HepG2 (cell line): ENCODE data around the gene CSNK1D. TPM values are rescaled to one million over a fixed set of nuclear protein-coding genes. Genes with fewer than 3 reads are reported as not detected.

ENCODE experiments used
- ATF7 ChIP-seq, 2 experiments: fragments of 450-650 bp in 1 of 2; sonication (generic) in 1 of 2; formaldehyde crosslinking in 1 of 2; IDR thresholded peaks; 2 replicates each; pipeline versions ENCODE4 v1.4.0 to v1.6.1; 2016 to 2020; ENCODE audit warnings: antibody characterized with exemption in 1 of 2, mild to moderate bottlenecking in 1 of 2, missing genetic modification reagents in 1 of 2
- MAF1 ChIP-seq: sonication (generic); formaldehyde crosslinking; IDR thresholded peaks from 2 replicates; pipeline ENCODE4 v1.5.0; 2020; ENCODE audit warnings: missing genetic modification reagents, borderline replicate concordance
- MXD1 ChIP-seq: sonication (generic); formaldehyde crosslinking; IDR thresholded peaks from 2 replicates; pipeline ENCODE4 v1.4.0; 2020; ENCODE audit warnings: mild to moderate bottlenecking, missing genetic modification reagents
- MZF1 ChIP-seq: sonication (generic); formaldehyde crosslinking; IDR thresholded peaks from 2 replicates; pipeline ENCODE4 v1.8.1; 2023; ENCODE audit warnings: mild to moderate bottlenecking, missing genetic modification reagents, borderline replicate concordance
- NCOA5 ChIP-seq: sonication (generic); formaldehyde crosslinking; IDR thresholded peaks from 2 replicates; pipeline ENCODE4 v1.4.0; 2020; ENCODE audit warnings: missing genetic modification reagents
- PCBP2 ChIP-seq: fragments of 200-400 bp; formaldehyde crosslinking; optimal IDR thresholded peaks from 2 replicates; pipeline ENCODE3; 2018; ENCODE audit warnings: low read length, low read depth; ENCODE audit not compliant: poor library complexity, severe bottlenecking
- SETDB1 ChIP-seq: sonication (generic); formaldehyde crosslinking; IDR thresholded peaks from 2 replicates; pipeline ENCODE4 v1.5.1; 2020; ENCODE audit warnings: missing genetic modification reagents, mild to moderate bottlenecking, borderline replicate concordance
- SMAD9 ChIP-seq: sonication (generic); formaldehyde crosslinking; IDR thresholded peaks from 2 replicates; pipeline ENCODE4 v1.5.1; 2020; ENCODE audit warnings: mild to moderate bottlenecking, missing genetic modification reagents
- SRSF9 ChIP-seq: fragments of 200-400 bp; formaldehyde crosslinking; IDR thresholded peaks from 2 replicates; pipeline ENCODE4 v1.6.1; 2018; ENCODE audit warnings: borderline replicate concordance, mild to moderate bottlenecking, low read depth, low read length; ENCODE audit not compliant: insufficient read depth, poor library complexity, severe bottlenecking
- THRA ChIP-seq: sonication (generic); formaldehyde crosslinking; IDR thresholded peaks from 2 replicates; pipeline ENCODE4 v1.4.0; 2020; ENCODE audit warnings: missing genetic modification reagents, borderline replicate concordance
- ZBTB38 ChIP-seq: sonication (generic); formaldehyde crosslinking; IDR thresholded peaks from 2 replicates; pipeline ENCODE4 v1.5.1; 2020; ENCODE audit warnings: mild to moderate bottlenecking, missing genetic modification reagents
- ZBTB7A ChIP-seq: sonication (generic); formaldehyde crosslinking; IDR thresholded peaks from 2 replicates; pipeline ENCODE4 v1.8.0; 2022; ENCODE audit warnings: mild to moderate bottlenecking, missing genetic modification reagents
- ZBTB8A ChIP-seq: sonication (generic); formaldehyde crosslinking; IDR thresholded peaks from 2 replicates; pipeline ENCODE4 v1.4.0; 2020; ENCODE audit warnings: mild to moderate bottlenecking, low read depth, missing genetic modification reagents, borderline replicate concordance
- ZFP37 ChIP-seq: sonication (generic); formaldehyde crosslinking; IDR thresholded peaks from 2 replicates; pipeline ENCODE4 v1.4.0; 2020; ENCODE audit warnings: missing genetic modification reagents, borderline replicate concordance
- ZGPAT ChIP-seq: IDR thresholded peaks from 2 replicates; pipeline ENCODE4 v1.6.1; 2016; ENCODE audit warnings: mild to moderate bottlenecking
- ZNF232 ChIP-seq: sonication (generic); formaldehyde crosslinking; IDR thresholded peaks from 2 replicates; pipeline ENCODE4 v1.4.0; 2020; ENCODE audit warnings: missing genetic modification reagents, borderline replicate concordance
- ZNF280D ChIP-seq: sonication (generic); formaldehyde crosslinking; IDR thresholded peaks from 2 replicates; pipeline ENCODE4 v1.5.1; 2020; ENCODE audit warnings: mild to moderate bottlenecking, missing genetic modification reagents
- ZNF292 ChIP-seq: sonication (generic); formaldehyde crosslinking; IDR thresholded peaks from 2 replicates; pipeline ENCODE4 v1.8.1; 2022; ENCODE audit warnings: mild to moderate bottlenecking, low read depth, missing genetic modification reagents, borderline replicate concordance
- ZNF350 ChIP-seq: sonication (generic); formaldehyde crosslinking; IDR thresholded peaks from 2 replicates; pipeline ENCODE4 v1.4.0; 2020; ENCODE audit warnings: mild to moderate bottlenecking, low read depth, missing genetic modification reagents, borderline replicate concordance
- ZNF850 ChIP-seq: sonication (generic); formaldehyde crosslinking; conservative IDR thresholded peaks from 2 replicates; pipeline ENCODE4 v1.9.0; 2021; ENCODE audit warnings: mild to moderate bottlenecking, missing genetic modification reagents
- polyA plus RNA-seq, 8 experiments: library from polyadenylated mRNA; depleted of rRNA in 3 of 8; stranded (reverse) in 7 of 8; unstranded in 1 of 8; fragments of >200 nt; fragmentation: Illumina TruSeq in 4 of 8; extraction: Trizol in 4 of 8; gene quantifications; 2 replicates each; pipeline versions ENCODE4 v1.2.1 to v1.2.3, GENCODE V29; 2011 to 2016; ENCODE audit warnings: low read depth in 4 of 8, missing spikeins in 1 of 8, mixed read lengths in 1 of 8; ENCODE audit not compliant: insufficient read depth in 1 of 8
- total RNA-seq, 5 experiments: library from RNA; depleted of rRNA; stranded (reverse); fragments of >200 nt; fragmentation: Illumina TruSeq; extraction: Trizol; gene quantifications; 2 replicates each; pipeline ENCODE4 v1.2.3, GENCODE V29; 2016; ENCODE audit warnings: low read depth in 1 of 5

Gene CSNK1D
- total and polyA plus RNA-seq, 2 of the 13 experiments (the other 11 are each of a cell fraction or from before 2014, with no cell fraction given) = 31.5 to 128 TPM

- TF ChIP-seq ZGPAT (CRISPR knock-in tag) = peak; percentile 44; the same call in 1 of the 2 replicates
- no peak; the same call in 1 of the 2 replicates for TF ChIP-seq ZBTB8A (CRISPR knock-in tag)
- TF ChIP-seq SRSF9 = no peak
- TF ChIP-seq SETDB1 (CRISPR knock-in tag) = no peak
- peak; percentile 83 for TF ChIP-seq MXD1 (CRISPR knock-in tag)
- TF ChIP-seq THRA (CRISPR knock-in tag) = peak; percentile 68
- TF ChIP-seq ZNF292 = no peak
- TF ChIP-seq ZNF350 (CRISPR knock-in tag) = no peak
- peak; percentile 38; the same call in 1 of the 2 replicates for TF ChIP-seq ZNF232 (CRISPR knock-in tag)
- no peak for TF ChIP-seq ZNF280D (CRISPR knock-in tag)
- TF ChIP-seq MZF1 = no peak
- no peak for TF ChIP-seq ATF7 (IDR thresholded peaks at IDR 0.05)
- TF ChIP-seq ATF7 (CRISPR knock-in tag; IDR thresholded peaks at IDR 0.05) = no peak
- TF ChIP-seq MAF1 (CRISPR knock-in tag) = no peak; the same call in 1 of the 2 replicates
- TF ChIP-seq NCOA5 (CRISPR knock-in tag) = no peak
- TF ChIP-seq ZFP37 = no peak
- TF ChIP-seq ZNF850 = peak; percentile 73; the same call in 1 of the 2 replicates
- TF ChIP-seq ZBTB7A (CRISPR knock-in tag) = peak; percentile 22; the same call in 1 of the 2 replicates
- TF ChIP-seq SMAD9 (CRISPR knock-in tag) = no peak
- TF ChIP-seq PCBP2 = no peak
- peak; percentile 93 for TF ChIP-seq ZBTB38 (CRISPR knock-in tag)
These were observed 60.9 kb downstream of the CSNK1D start, which contains the start of gene CCDC57 (continued) for GRCh38 chr17:82212331-82213250.
